Bladder microvascular endothelial cell (primary cell): Measurements from ENCODE around the gene LILRB3. TPM values are rescaled to one million over a fixed set of nuclear protein-coding genes. Genes with fewer than 3 reads are reported as not detected.

ENCODE experiments used
- total RNA-seq: library from RNA; depleted of rRNA; stranded (reverse); fragments of >200 nt; gene quantifications from 2 replicates; pipeline ENCODE4 v1.2.3, GENCODE V29; 2014

Gene LILRB3
- total RNA-seq: not detected in 2 replicates

DNA sequence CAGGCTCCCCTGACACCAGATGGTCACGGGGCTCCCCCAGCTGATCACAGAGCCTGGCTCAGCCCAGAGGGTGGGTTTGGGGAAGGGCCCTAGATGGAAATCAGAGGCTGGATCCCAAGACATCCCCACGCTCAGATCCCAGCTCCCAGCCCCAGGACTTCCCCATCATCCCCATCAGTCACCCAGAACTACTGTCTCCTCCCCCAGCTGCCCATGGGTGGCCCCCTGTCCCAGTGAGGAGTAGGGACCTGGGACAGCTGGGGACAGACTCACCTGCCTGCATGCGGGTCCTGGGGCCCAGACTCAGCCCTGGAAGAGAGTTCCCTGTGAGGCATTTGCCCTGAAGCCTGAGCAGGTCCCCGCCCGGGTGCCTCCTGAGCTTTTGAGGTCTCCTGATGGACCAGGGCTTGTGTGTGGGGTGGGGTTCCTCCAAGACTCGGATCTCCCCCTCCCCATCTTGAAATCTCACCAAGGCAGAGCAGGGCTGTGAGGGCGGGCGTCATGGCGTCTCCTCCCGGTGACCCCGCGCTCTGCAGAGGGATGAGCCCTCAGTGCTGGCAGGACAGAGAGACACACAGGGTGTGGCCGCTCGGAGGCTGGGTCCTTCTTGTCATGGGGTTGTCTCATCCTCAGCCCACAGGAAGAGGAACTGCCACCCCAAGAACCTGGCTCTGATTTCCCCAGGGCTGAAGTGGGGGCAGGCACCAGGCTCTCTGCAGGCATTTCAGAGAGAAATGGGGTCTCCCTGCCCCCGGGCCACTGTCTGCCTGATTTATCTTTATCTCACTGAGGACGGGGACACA, at the start of gene LILRB3:
Gene LILRB3, minus strand, starts transcription at position 534 of the 803 bp plus-strand sequence. Its CDS starts 31 bp downstream, at position 503.

DNA sequence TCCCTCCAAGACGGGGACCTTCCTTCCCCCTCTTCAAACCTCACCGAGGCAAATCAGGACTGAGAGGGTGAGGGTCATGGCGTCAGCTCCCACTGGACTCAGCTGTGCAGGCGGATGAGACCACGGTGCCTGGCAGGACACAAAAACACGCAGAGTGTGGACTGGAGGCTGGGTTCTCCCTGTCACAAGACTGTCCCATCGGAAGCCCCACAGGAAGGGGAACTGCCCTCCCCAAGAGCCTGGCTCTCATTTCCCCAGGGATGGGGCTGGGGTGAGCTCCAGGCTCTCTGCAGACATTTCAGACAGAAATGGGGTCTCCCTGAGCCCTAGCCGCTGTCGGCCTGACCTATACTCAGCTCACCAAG, 34.3 kb upstream of the LILRB3 start, which contains the start of gene LILRB5:
Gene LILRB5, minus strand, starts transcription at position 158 of the 365 bp plus-strand sequence. Its CDS starts 80 bp downstream, at position 78.

DNA sequence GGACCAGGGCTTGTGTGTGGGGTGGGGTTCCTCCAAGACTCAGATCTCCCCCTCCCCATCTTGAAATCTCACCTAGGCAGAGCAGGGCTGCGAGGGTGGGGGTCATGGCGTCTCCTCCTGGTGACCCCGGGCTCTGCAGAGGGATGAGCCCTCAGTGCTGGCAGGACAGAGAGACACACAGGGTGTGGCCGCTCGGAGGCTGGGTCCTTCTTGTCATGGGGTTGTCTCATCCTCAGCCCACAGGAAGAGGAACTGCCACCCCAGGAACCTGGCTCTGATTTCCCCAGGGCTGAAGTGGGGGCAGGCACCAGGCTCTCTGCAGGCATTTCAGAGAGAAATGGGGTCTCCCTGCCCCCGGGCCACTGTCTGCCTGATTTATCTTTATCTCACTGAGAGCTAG, 19.8 kb upstream of the LILRB3 start, which contains the start of gene LILRA6:
Gene LILRA6, minus strand, starts transcription at position 145 of the 400 bp plus-strand sequence.

DNA sequence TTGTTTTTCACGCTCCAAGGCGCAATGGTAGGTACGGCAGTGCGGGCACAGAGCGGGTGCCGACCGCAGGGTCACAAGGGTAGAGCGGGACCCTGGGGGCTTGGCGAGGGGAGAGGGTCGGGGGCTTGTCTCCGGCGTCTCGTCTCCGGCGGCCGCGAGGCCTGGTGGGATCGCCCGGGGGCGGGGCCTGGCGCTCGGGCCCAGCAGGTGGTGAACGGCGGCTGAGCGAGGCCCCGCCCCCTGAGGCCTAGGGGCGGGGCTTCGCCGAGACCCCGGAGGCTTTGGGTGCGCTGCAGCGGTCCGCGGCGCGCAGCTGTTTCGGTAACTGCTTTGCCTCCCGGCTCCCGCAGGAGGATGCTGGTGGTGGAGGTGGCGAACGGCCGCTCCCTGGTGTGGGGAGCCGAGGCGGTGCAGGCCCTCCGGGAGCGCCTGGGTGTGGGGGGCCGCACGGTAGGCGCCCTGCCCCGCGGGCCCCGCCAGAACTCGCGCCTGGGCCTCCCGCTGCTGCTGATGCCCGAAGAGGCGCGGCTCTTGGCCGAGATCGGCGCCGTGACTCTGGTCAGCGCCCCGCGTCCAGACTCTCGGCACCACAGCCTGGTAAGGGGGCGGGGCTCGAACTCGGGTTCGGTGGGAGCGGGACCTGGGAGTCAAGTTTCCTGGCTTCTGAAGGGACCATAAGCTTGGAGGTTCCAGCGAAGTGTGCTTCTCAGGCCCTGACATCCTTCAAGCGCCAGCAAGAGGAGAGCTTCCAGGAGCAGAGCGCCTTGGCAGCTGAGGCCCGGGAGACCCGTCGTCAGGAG, 31.6 kb downstream of the LILRB3 start, which contains the start of gene TSEN34:
Gene TSEN34, plus strand, starts transcription at position 298 of the 800 bp plus-strand sequence. Its CDS starts 57 bp downstream, at position 355.

DNA sequence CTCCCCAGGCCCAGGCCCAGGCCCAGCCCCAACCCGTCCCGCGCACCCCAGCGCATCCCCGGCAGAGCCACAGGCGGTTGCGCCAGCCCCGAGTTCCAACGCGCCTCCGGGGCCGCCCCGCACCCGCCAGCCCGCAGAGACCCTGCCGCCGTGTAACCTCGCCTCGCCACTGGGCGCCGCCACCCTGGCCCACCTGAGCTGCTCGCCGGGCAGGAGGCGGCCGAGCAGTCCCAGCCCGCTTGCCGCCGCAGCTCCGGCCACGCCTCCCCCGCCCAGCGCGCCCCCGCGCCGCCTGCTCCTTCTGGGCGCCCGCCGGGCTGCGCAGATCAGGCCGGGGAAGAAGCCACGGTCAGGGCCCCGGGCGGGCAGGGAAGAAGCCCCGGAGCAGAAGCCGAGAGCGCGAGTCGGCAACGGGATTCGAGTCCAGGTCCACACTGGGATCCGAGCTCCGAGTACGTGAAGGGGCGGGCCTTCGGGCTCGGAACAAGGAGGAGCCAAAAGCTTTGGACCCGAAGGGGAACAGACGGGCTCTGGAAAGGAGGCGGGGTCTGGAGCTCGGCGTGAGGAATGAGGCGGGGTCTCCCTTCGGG, 33.6 kb downstream of the LILRB3 start, which contains the start of gene MBOAT7:
Gene MBOAT7, minus strand, starts transcription at position 436 of the 590 bp plus-strand sequence. CDS start 1,072 bp downstream, outside the sequence.

DNA sequence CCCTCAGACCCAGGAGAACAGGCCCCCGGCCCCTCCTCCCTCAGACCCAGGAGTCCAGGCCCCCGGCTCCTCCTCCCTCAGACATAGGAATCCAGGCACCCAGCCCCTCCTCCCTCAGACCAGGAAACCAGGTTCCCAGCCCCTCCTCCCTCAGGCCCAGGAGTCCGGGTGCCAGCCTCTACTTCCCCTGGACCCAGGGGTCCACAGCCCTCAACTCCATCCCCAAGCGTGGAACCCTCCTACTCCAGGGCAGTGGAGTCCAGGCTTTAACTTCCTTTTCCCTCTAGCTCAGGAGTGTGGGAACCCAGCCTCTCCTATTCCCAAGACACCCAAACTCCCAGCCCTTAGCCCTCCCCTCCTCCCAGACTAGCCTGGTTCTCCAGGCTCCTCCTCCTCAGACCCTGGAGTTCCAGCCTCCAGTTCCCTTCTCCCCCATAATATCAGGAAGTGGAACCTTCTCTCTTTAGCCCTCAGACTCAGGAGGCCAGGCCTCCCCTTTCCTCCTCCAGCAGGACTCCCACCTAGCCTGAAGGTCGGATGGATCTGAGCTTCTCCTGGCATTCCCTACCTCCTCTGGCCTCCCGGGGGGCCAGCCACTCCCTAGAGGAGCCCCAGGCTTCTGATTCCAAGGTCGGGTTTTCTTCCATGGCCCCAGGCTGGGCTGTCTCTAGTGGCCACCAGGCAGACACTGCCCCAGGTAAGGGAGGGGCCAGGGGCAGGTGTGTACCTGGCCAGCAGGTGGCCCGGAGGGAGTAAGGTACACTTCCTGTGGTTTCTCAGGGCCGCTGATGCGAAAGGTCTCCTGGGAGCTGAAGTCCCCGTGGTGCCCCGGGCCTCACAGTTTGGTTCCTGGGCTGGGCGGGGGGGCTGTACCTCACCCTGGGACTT, 50.1 kb downstream of the LILRB3 start, which contains the start of gene TMC4:
Gene TMC4, minus strand, starts transcription at position 690 of the 888 bp plus-strand sequence. Its CDS starts 43 bp downstream, at position 647.

Other genes starting within 250 kb of the LILRB3 start
- 0.25 and 0.81 TPM in 2 replicates for gene CACNG6, start 231.4 kb downstream of the LILRB3 start, total RNA-seq
- not detected in 2 replicates for gene VSTM1, start 159.1 kb downstream of the LILRB3 start, total RNA-seq
- gene TARM1, start 141.6 kb downstream of the LILRB3 start, total RNA-seq: not detected in 2 replicates
- gene OSCAR, start 122.2 kb downstream of the LILRB3 start, total RNA-seq: not detected in 2 replicates
- 10.0 and 15.7 TPM in 2 replicates for gene NDUFA3, start 120.2 kb downstream of the LILRB3 start, total RNA-seq
- gene TFPT, start 107.3 kb downstream of the LILRB3 start, total RNA-seq: 25.4 and 32.9 TPM in 2 replicates
- gene PRPF31, start 107.3 kb downstream of the LILRB3 start, total RNA-seq: 67.8 and 80.6 TPM in 2 replicates
- 7.0 and 26.7 TPM in 2 replicates for gene CNOT3, start 85.2 kb downstream of the LILRB3 start, total RNA-seq
- 5.8 and 6.4 TPM in 2 replicates for gene LENG1, start 63.3 kb downstream of the LILRB3 start, total RNA-seq
- gene TMC4, start 49.8 kb downstream of the LILRB3 start, total RNA-seq: under 0.01 and 0.19 TPM in 2 replicates
- gene MBOAT7, start 33.4 kb downstream of the LILRB3 start, total RNA-seq: 31.6 and 32.2 TPM in 2 replicates
- 25.9 and 35.8 TPM in 2 replicates for gene TSEN34, start 31.7 kb downstream of the LILRB3 start, total RNA-seq
- gene RPS9, start 22.1 kb downstream of the LILRB3 start, total RNA-seq: 2,062 and 3,264 TPM in 2 replicates
- not detected in 2 replicates for gene LILRA6, start 19.8 kb upstream of the LILRB3 start, total RNA-seq
- gene LILRB5, start 34.3 kb upstream of the LILRB3 start, total RNA-seq: not detected in 2 replicates
- gene LILRB2, start 58.1 kb upstream of the LILRB3 start, total RNA-seq: not detected in 2 replicates
- gene LILRA5, start 90.2 kb upstream of the LILRB3 start, total RNA-seq: not detected in 2 replicates
- not detected in 2 replicates for gene LILRA4, start 116.2 kb upstream of the LILRB3 start, total RNA-seq
- gene LAIR1, start 141.9 kb upstream of the LILRB3 start, total RNA-seq: not detected in 2 replicates
- not detected in 2 replicates for gene TTYH1, start 192.5 kb upstream of the LILRB3 start, total RNA-seq
- gene LENG8, start 226.2 kb upstream of the LILRB3 start, total RNA-seq: 24.9 and 54.1 TPM in 2 replicates
- 4.8 and 4.9 TPM in 2 replicates for gene LENG9, start 240.8 kb upstream of the LILRB3 start, total RNA-seq